HepG2 (cell line): ENCODE results near the gene MATK. TPM values are rescaled to one million over a fixed set of nuclear protein-coding genes. Genes with fewer than 3 reads are reported as not detected.

Source experiments
- ASH2L ChIP-seq: fragments of 300-600, 200-600 bp; sonication (generic); IDR thresholded peaks from 2 replicates; pipeline ENCODE4 v1.7.0; 2017; ENCODE audit warnings: low read depth, mild to moderate bottlenecking, moderate library complexity, mixed read lengths, low read length; ENCODE audit not compliant: insufficient read length
- EHMT2 ChIP-seq: fragments of 200-600 bp; sonication (generic); IDR thresholded peaks from 2 replicates; pipeline ENCODE4 v1.7.0; 2017; ENCODE audit warnings: antibody characterized with exemption, low read depth, low read length, borderline replicate concordance
- LCORL ChIP-seq, 2 experiments: fragments of 450-650 bp in 1 of 2; sonication (generic) in 1 of 2; formaldehyde crosslinking in 1 of 2; IDR thresholded peaks; 2 replicates each; pipeline versions ENCODE4 v1.5.0 to v1.6.1; 2017 to 2020; ENCODE audit warnings: antibody characterized with exemption in 1 of 2, missing genetic modification reagents in 1 of 2
- MED1 ChIP-seq: sonication (generic); formaldehyde crosslinking; IDR thresholded peaks from 2 replicates; pipeline ENCODE4 v1.4.0; 2020; ENCODE audit warnings: missing genetic modification reagents
- NR1H2 ChIP-seq: sonication (generic); formaldehyde crosslinking; IDR thresholded peaks from 2 replicates; pipeline ENCODE4 v1.8.1; 2022; ENCODE audit warnings: low read depth, missing genetic modification reagents, borderline replicate concordance
- SOX6 ChIP-seq, 2 experiments: fragments of 450-650 bp in 1 of 2; sonication (generic) in 1 of 2; formaldehyde crosslinking in 1 of 2; IDR thresholded peaks; 2 replicates each; pipeline versions ENCODE4 v1.4.0 to v1.6.1; 2017 to 2020; ENCODE audit warnings: antibody characterized with exemption in 1 of 2, mild to moderate bottlenecking in 1 of 2, missing genetic modification reagents in 1 of 2
- ZFP1 ChIP-seq: IDR thresholded peaks from 2 replicates; pipeline ENCODE4 v1.6.1; 2016
- ZFYVE20 ChIP-seq: sonication (generic); formaldehyde crosslinking; IDR thresholded peaks from 2 replicates; pipeline ENCODE4 v1.8.0; 2023; ENCODE audit warnings: low read depth, mild to moderate bottlenecking, moderate library complexity, missing genetic modification reagents, borderline replicate concordance
- ZNF317 ChIP-seq: sonication (generic); formaldehyde crosslinking; IDR thresholded peaks from 2 replicates; pipeline ENCODE4 v1.5.0; 2020; ENCODE audit warnings: mild to moderate bottlenecking, missing genetic modification reagents
- ZNF350 ChIP-seq: sonication (generic); formaldehyde crosslinking; IDR thresholded peaks from 2 replicates; pipeline ENCODE4 v1.4.0; 2020; ENCODE audit warnings: mild to moderate bottlenecking, low read depth, missing genetic modification reagents, borderline replicate concordance
- ZNF512B ChIP-seq: sonication (generic); formaldehyde crosslinking; IDR thresholded peaks from 2 replicates; pipeline ENCODE4 v1.5.1; 2020; ENCODE audit warnings: missing genetic modification reagents, mild to moderate bottlenecking, borderline replicate concordance
- ZNF7 ChIP-seq: IDR thresholded peaks from 2 replicates; pipeline ENCODE4 v1.6.1; 2016; ENCODE audit warnings: missing biosample characterization, missing genetic modification reagents
- ZSCAN20 ChIP-seq: sonication (generic); formaldehyde crosslinking; IDR thresholded peaks from 2 replicates; pipeline ENCODE4 v1.4.0; 2020; ENCODE audit warnings: missing genetic modification reagents, mild to moderate bottlenecking, borderline replicate concordance
- polyA plus RNA-seq, 8 experiments: library from polyadenylated mRNA; depleted of rRNA in 3 of 8; stranded (reverse) in 7 of 8; unstranded in 1 of 8; fragments of >200 nt; fragmentation: Illumina TruSeq in 4 of 8; extraction: Trizol in 4 of 8; gene quantifications; 2 replicates each; pipeline versions ENCODE4 v1.2.1 to v1.2.3, GENCODE V29; 2011 to 2016; ENCODE audit warnings: low read depth in 4 of 8, missing spikeins in 1 of 8, mixed read lengths in 1 of 8; ENCODE audit not compliant: insufficient read depth in 1 of 8
- total RNA-seq, 5 experiments: library from RNA; depleted of rRNA; stranded (reverse); fragments of >200 nt; fragmentation: Illumina TruSeq; extraction: Trizol; gene quantifications; 2 replicates each; pipeline ENCODE4 v1.2.3, GENCODE V29; 2016; ENCODE audit warnings: low read depth in 1 of 5
- TF ChIP-seq, protein P1 (sequence below): sonication (generic); formaldehyde crosslinking; IDR thresholded peaks from 2 replicates; pipeline ENCODE4 v1.4.0; 2020; ENCODE audit warnings: missing genetic modification reagents
- TF ChIP-seq, protein P2 (sequence below): sonication (generic); formaldehyde crosslinking; IDR thresholded peaks from 2 replicates; pipeline ENCODE4 v1.5.0; 2020; ENCODE audit warnings: mild to moderate bottlenecking, missing genetic modification reagents

The MATK gene
- total and polyA plus RNA-seq, 2 of the 13 experiments (the other 11 are each of a cell fraction or from before 2014, with no cell fraction given) = 0.09 TPM; not detected in 1

DNA sequence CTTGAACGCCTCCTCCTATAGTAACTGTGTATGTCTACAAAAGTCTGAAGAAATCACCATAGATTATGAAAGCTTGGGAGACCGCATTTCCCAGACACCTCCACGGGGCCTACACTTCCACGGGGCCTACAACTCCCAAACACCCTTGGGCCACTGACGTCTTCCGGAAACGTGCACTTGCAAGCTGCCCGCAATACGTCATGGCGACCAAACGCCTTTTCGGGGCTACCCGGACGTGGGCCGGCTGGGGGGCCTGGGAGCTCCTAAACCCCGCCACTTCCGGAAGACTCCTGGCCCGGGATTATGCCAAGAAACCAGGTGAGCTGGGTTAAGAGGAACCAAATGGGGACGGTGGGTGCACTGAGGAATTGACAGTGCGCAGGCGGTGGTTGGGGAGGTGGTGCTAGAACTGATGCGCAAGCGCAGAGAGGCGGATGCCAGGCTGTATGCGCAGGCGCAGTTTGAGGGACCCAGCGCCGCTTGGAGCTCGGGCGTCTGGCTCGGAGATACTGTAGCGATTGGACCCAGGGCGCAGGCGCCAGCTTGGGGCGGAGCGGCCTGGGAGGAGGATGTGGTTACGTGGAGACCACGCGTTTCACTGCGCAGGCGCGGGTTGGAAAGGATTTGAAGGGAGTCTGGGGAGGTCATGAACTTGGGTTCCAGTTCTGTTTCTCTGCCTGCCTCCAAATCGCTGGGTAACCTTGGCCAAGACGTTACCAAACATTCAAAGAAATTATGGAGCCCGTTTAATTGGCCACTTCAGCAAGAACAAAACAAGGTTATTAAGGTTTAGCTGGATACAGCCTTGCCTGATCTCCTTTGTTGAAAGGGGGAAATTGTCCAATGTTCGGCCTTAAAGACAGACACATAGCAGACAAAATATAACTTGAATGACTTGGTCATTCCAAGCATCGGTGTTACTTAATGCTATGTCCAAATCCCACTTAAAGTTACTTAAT, 23.4 kb downstream of the MATK start, which contains the start of gene MRPL54 (continued):
- TF ChIP-seq LCORL (IDR thresholded peaks at IDR 0.05) (no peak), LCORL (CRISPR knock-in tag; IDR thresholded peaks at IDR 0.05) (peak; percentile 18; the same call in 1 of the 2 replicates), ZNF317 (CRISPR knock-in tag) (peak; percentile 56; the same call in 1 of the 2 replicates), ZNF512B (CRISPR knock-in tag) (no peak), ZFP1 (CRISPR knock-in tag) (no peak), ZNF350 (CRISPR knock-in tag) (peak; percentile 59; the same call in 1 of the 2 replicates), NR1H2 (CRISPR knock-in tag) (no peak), MED1 (CRISPR knock-in tag) (0 out of 2 replicates have a peak, but pooled peaks have one; percentile 6), ZSCAN20 (no peak), ZNF7 (CRISPR knock-in tag) (no peak), SOX6 (IDR thresholded peaks at IDR 0.05) (no peak), SOX6 (CRISPR knock-in tag; IDR thresholded peaks at IDR 0.05) (peak; percentile 72), EHMT2 (no peak), ASH2L (peak; percentile 64), ZFYVE20 (CRISPR knock-in tag) (no peak)
- TF ChIP-seq, protein P1, sequence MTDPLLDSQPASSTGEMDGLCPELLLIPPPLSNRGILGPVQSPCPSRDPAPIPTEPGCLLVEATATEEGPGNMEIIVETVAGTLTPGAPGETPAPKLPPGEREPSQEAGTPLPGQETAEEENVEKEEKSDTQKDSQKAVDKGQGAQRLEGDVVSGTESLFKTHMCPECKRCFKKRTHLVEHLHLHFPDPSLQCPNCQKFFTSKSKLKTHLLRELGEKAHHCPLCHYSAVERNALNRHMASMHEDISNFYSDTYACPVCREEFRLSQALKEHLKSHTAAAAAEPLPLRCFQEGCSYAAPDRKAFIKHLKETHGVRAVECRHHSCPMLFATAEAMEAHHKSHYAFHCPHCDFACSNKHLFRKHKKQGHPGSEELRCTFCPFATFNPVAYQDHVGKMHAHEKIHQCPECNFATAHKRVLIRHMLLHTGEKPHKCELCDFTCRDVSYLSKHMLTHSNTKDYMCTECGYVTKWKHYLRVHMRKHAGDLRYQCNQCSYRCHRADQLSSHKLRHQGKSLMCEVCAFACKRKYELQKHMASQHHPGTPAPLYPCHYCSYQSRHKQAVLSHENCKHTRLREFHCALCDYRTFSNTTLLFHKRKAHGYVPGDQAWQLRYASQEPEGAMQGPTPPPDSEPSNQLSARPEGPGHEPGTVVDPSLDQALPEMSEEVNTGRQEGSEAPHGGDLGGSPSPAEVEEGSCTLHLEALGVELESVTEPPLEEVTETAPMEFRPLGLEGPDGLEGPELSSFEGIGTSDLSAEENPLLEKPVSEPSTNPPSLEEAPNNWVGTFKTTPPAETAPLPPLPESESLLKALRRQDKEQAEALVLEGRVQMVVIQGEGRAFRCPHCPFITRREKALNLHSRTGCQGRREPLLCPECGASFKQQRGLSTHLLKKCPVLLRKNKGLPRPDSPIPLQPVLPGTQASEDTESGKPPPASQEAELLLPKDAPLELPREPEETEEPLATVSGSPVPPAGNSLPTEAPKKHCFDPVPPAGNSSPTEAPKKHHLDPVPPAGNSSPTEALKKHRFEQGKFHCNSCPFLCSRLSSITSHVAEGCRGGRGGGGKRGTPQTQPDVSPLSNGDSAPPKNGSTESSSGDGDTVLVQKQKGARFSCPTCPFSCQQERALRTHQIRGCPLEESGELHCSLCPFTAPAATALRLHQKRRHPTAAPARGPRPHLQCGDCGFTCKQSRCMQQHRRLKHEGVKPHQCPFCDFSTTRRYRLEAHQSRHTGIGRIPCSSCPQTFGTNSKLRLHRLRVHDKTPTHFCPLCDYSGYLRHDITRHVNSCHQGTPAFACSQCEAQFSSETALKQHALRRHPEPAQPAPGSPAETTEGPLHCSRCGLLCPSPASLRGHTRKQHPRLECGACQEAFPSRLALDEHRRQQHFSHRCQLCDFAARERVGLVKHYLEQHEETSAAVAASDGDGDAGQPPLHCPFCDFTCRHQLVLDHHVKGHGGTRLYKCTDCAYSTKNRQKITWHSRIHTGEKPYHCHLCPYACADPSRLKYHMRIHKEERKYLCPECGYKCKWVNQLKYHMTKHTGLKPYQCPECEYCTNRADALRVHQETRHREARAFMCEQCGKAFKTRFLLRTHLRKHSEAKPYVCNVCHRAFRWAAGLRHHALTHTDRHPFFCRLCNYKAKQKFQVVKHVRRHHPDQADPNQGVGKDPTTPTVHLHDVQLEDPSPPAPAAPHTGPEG (CRISPR knock-in tag) = no peak
- TF ChIP-seq, protein P2, sequence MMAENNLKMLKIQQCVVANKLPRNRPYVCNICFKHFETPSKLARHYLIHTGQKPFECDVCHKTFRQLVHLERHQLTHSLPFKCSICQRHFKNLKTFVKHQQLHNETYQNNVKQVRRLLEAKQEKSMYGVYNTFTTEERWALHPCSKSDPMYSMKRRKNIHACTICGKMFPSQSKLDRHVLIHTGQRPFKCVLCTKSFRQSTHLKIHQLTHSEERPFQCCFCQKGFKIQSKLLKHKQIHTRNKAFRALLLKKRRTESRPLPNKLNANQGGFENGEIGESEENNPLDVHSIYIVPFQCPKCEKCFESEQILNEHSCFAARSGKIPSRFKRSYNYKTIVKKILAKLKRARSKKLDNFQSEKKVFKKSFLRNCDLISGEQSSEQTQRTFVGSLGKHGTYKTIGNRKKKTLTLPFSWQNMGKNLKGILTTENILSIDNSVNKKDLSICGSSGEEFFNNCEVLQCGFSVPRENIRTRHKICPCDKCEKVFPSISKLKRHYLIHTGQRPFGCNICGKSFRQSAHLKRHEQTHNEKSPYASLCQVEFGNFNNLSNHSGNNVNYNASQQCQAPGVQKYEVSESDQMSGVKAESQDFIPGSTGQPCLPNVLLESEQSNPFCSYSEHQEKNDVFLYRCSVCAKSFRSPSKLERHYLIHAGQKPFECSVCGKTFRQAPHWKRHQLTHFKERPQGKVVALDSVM (CRISPR knock-in tag) = peak; percentile 17; the same call in 1 of the 2 replicates
